Osteoblast (primary cell): ENCODE measurements around the gene AMN. TPM values are rescaled to one million over a fixed set of nuclear protein-coding genes. Genes with fewer than 3 reads are reported as not detected.

Experiments used
- DNase-seq: peaks from one replicate; pipeline ENCODE4 v3.0.0; 2011; ENCODE audit warnings: low spot score, mixed read lengths; ENCODE audit not compliant: insufficient read length; ENCODE audit errors: missing footprints
- H2AFZ ChIP-seq: 2 replicates; pipeline ENCODE4 v1.6.0; 2011; ENCODE audit warnings: mild to moderate bottlenecking, low read length
- H3K27ac ChIP-seq: 2 replicates; pipeline ENCODE4 v1.5.1; 2011; ENCODE audit warnings: mild to moderate bottlenecking, low read depth, low read length, moderate library complexity
- H3K27me3 ChIP-seq: 2 replicates; pipeline ENCODE4 v1.6.0; 2012; ENCODE audit warnings: mild to moderate bottlenecking, control low read depth, inconsistent platforms, low read length, moderate library complexity; ENCODE audit not compliant: insufficient read depth
- H3K36me3 ChIP-seq: 2 replicates; pipeline ENCODE4 v1.5.1; 2011; ENCODE audit warnings: mild to moderate bottlenecking, low read length, control low read depth, moderate library complexity; ENCODE audit not compliant: insufficient read depth
- H3K4me1 ChIP-seq: 2 replicates; pipeline ENCODE4 v1.5.1; 2011; ENCODE audit warnings: mild to moderate bottlenecking, low read length, control low read depth, moderate library complexity; ENCODE audit not compliant: insufficient read depth
- H3K4me2 ChIP-seq: 2 replicates; pipeline ENCODE4 v1.6.0; 2011; ENCODE audit warnings: mild to moderate bottlenecking, low read length; ENCODE audit not compliant: insufficient read depth
- H3K4me3 ChIP-seq: fragments of 200-600 bp; sonication (generic); 3 replicates; pipeline ENCODE4 v1.5.1; 2012; ENCODE audit warnings: mild to moderate bottlenecking, low read length, inconsistent platforms; ENCODE audit not compliant: insufficient read depth
- H3K79me2 ChIP-seq: 2 replicates; pipeline ENCODE4 v1.6.0; 2012; ENCODE audit warnings: mild to moderate bottlenecking, low read length, control low read depth, inconsistent platforms; ENCODE audit not compliant: insufficient read depth
- H3K9me3 ChIP-seq: 2 replicates; pipeline ENCODE4 v1.5.1; 2011; ENCODE audit warnings: low read depth, low read length, control low read depth
- H4K20me1 ChIP-seq: 2 replicates; pipeline ENCODE4 v1.6.0; 2012; ENCODE audit warnings: mild to moderate bottlenecking, low read length, control low read depth; ENCODE audit not compliant: insufficient read depth
- total RNA-seq: library from RNA; depleted of rRNA; stranded (reverse); fragments of >200 nt; gene quantifications from 2 replicates; pipeline ENCODE4 v1.2.3, GENCODE V29; 2012
- TF ChIP-seq, protein P1 (sequence below): IDR thresholded peaks from 2 replicates; pipeline ENCODE4 v1.5.1; 2011; ENCODE audit warnings: mild to moderate bottlenecking, low read depth, low read length, moderate library complexity; ENCODE audit errors: extremely low read depth

The AMN gene
- total RNA-seq, 1 donor: under 0.01 TPM

DNA sequence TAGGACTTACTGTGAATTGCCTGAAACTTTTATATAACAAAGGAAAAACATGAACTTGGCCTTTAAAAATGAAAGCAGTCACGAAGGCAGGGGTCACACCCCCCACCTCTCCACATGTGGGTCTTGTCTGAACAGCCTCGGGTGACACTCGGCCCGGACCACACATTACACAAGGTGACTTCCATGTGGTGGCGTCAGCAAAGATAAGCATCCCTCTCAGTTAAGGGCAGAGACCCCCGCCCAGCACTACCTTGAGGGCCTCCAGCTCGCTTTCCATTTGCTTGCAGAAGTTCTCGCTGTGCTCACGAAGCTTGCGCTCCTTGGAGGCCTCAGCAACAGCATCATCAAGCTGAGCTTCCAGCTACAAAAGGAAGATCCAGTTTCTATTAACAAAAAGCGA, 47.4 kb downstream of the AMN start:
- no peaks in the 10 kb centered on the region for H3K27me3 ChIP-seq
- peaks cover 94% of the 10 kb centered on the region for H3K36me3 ChIP-seq
- H3K27ac ChIP-seq: no peak overlapping the region

DNA sequence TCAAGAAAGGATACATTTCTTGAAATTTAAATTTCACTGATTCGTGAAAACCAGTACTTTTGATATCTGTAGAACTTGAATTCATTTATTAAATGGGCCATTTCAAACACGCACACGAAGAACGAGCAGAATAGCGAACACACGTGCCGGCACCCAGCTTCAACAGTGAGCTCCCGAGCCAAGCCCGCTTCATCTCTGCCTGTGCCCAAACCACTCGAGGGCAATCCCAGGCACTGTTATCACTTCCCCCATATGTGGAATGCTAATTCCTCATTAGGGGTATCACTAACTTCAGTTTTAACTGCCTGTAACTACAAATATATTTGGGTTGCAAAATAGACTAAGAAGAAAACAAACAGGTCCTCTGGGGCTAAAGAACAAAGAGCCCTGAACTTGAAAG, 48.0 kb downstream of the AMN start:
- Histone ChIP-seq H3K4me2 (no peak overlapping the region), H3K27ac (no peak overlapping the region), H3K27me3 (no peaks in the 10 kb centered on the region), H3K4me1 (no peaks in the 10 kb centered on the region), H4K20me1 (no peaks in the 10 kb centered on the region), H3K36me3 (peaks cover 93% of the 10 kb centered on the region), H3K79me2 (peaks cover 6% of the 10 kb centered on the region), H3K4me3 (no peak overlapping the region), H2AFZ (no peak overlapping the region), H3K9me3 (no peaks in the 10 kb centered on the region)
- TF ChIP-seq, protein P1, sequence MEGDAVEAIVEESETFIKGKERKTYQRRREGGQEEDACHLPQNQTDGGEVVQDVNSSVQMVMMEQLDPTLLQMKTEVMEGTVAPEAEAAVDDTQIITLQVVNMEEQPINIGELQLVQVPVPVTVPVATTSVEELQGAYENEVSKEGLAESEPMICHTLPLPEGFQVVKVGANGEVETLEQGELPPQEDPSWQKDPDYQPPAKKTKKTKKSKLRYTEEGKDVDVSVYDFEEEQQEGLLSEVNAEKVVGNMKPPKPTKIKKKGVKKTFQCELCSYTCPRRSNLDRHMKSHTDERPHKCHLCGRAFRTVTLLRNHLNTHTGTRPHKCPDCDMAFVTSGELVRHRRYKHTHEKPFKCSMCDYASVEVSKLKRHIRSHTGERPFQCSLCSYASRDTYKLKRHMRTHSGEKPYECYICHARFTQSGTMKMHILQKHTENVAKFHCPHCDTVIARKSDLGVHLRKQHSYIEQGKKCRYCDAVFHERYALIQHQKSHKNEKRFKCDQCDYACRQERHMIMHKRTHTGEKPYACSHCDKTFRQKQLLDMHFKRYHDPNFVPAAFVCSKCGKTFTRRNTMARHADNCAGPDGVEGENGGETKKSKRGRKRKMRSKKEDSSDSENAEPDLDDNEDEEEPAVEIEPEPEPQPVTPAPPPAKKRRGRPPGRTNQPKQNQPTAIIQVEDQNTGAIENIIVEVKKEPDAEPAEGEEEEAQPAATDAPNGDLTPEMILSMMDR: no peak
- DNase-seq: no peak

More for the DNA sequence above, 47.4 kb downstream of the AMN start:
- H4K20me1 ChIP-seq: no peaks in the 10 kb centered on the region
- DNase-seq: no peak
- H3K4me1 ChIP-seq: no peaks in the 10 kb centered on the region
- H3K4me2 ChIP-seq: no peak overlapping the region
- no peak overlapping the region for H2AFZ ChIP-seq
- peaks cover 6% of the 10 kb centered on the region for H3K79me2 ChIP-seq
- TF ChIP-seq, protein P1: no peak
- no peak overlapping the region for H3K4me3 ChIP-seq
- no peaks in the 10 kb centered on the region for H3K9me3 ChIP-seq

DNA sequence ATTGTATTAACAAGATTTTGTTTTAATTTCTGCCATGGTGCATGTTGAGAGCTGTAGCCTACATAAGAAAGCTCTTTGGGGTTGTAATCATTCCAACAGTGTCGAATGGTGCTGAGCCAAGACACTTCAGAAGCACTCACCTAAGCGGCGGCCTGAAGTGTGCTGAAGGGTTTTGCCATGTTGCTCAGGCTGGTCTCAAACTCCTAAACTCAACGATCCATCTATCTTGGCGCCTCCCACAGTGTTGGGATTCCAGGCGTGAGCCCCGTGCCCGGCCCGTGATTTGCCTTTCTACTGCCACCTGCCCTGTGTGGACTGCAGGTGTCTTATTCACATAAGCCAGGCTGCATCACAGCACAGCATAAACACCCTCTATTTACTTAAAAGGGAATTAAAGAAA, 48.9 kb downstream of the AMN start:
- Histone ChIP-seq H3K36me3 (peaks cover 93% of the 10 kb centered on the region), H3K27ac (no peak overlapping the region), H3K9me3 (no peaks in the 10 kb centered on the region), H3K4me1 (no peaks in the 10 kb centered on the region), H3K79me2 (peaks cover 6% of the 10 kb centered on the region), H4K20me1 (peaks cover 2% of the 10 kb centered on the region), H3K4me3 (no peak overlapping the region), H3K27me3 (no peaks in the 10 kb centered on the region), H2AFZ (no peak overlapping the region), H3K4me2 (no peak overlapping the region)
- TF ChIP-seq, protein P1: no peak
- DNase-seq: no peak

DNA sequence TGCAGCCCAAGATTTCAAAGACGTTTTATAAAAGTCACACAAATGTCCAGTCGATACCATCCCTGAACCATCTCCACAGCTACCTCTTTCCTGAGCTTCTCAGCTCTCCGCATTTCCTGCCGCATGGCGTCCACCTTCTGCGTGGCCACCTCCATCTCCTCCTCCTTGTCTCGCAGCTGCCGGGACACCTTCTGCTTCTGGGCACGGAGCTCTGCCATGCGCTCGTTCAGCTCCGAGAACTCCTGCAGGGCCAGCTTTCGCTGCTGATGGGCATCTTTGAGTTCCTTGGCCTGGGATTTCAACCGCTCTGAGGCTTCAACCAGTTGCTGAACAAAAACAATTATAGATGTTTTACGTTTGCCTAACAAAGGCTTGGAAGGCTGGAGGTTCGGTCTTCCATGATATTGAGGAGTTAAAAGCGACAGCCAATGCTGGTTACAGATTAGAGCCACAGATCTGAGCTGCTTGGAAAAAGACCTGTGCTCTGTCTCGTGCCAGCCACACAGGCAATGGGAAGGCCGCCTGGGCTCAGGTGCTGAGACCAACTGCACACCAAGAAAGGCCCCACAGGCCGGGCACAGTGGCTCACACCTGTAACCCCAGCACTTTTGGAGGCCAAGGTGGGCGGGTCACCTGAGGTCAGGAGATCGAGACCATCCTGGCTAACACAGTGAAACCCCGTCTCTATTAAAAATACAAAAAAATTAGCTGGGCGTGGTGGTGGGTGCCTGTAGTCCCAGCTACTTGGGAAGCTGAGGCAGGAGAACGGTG, 49.6 kb downstream of the AMN start:
- peaks cover 91% of the 10 kb centered on the region for H3K36me3 ChIP-seq
- peaks cover 8% of the 10 kb centered on the region for H3K79me2 ChIP-seq
- TF ChIP-seq, protein P1: no peak
- H3K4me2 ChIP-seq: no peak overlapping the region
- no peaks in the 10 kb centered on the region for H3K27me3 ChIP-seq
- no peaks in the 10 kb centered on the region for H3K4me1 ChIP-seq
- H4K20me1 ChIP-seq: peaks cover 4% of the 10 kb centered on the region
- DNase-seq: no peak
- H2AFZ ChIP-seq: no peak overlapping the region
- no peak overlapping the region for H3K4me3 ChIP-seq
- no peak overlapping the region for H3K27ac ChIP-seq
- no peaks in the 10 kb centered on the region for H3K9me3 ChIP-seq
